Measurements from ENCODE around the gene PARD3B. TPM values are rescaled to one million over a fixed set of nuclear protein-coding genes. Genes with fewer than 3 reads are reported as not detected.
A peak's percentile ranks its signal among the peaks of the same experiment; 100 is the strongest.

PARD3B gene
- total and polyA plus RNA-seq, 2 donors (not counting 1 experiment from before 2014, with no cell fraction given), result 7.4 to 20.6 TPM

DNA sequence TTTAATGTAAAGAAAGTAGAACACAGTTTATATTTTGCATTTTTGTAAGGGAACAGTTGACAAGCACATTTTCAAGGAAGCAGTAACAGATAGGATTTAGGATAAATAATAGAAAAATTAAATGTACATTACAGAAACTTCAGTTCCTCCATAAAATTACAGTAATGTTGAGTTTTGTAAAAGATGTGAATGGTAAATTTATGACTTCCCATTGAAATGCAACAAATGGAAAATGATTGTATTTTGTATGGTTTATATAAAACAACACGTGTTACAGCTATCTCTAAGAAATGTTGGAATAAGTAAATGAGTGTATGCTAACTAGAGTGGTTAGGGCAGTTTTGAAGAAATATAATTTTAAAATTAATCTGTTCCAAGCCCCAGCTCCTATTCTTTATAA lies 227.3 kb downstream of the PARD3B start:
- Histone ChIP-seq H3K27ac (ENCODE audit: insufficient read depth, low read length) (no peak overlapping the region), H2AFZ (ENCODE audit: low read length) (no peak overlapping the region), H3K4me2 (ENCODE audit: extremely low read depth, insufficient read depth, low read length) (no peak overlapping the region), H3K4me3 (replicated peaks in 1 of 4; ENCODE audit: control extremely low read depth in 1 of 4, insufficient read depth in 1 of 4, low read depth in 3 of 4, low read length in 4 of 4) (no peak overlapping the region), H3K27me3 (ENCODE audit: control insufficient read depth, insufficient read depth, low read length) (no peaks in the 10 kb centered on the region), H3K9me3 (ENCODE audit: control insufficient read depth, insufficient read depth, low read depth, low read length) (no peaks in the 10 kb centered on the region), H4K20me1 (ENCODE audit: control insufficient read depth, extremely low read depth, insufficient read depth, low read length) (no peaks in the 10 kb centered on the region), H3K79me2 (ENCODE audit: control insufficient read depth, insufficient read depth, low read length) (no peaks in the 10 kb centered on the region), H3K36me3 (ENCODE audit: control insufficient read depth, insufficient read depth, low read length) (no peaks in the 10 kb centered on the region), H3K4me1 (ENCODE audit: control insufficient read depth, extremely low read depth, insufficient read depth, low read length) (no peaks in the 10 kb centered on the region), H3K9ac (ENCODE audit: insufficient read depth, low read length) (no peak overlapping the region)
- no peak for TF ChIP-seq EZH2 (IDR thresholded peaks at IDR 0.05; ENCODE audit: low read length, missing control alignments)
- no peak for DNase-seq (ENCODE audit: low read depth in 2 of 2)

DNA sequence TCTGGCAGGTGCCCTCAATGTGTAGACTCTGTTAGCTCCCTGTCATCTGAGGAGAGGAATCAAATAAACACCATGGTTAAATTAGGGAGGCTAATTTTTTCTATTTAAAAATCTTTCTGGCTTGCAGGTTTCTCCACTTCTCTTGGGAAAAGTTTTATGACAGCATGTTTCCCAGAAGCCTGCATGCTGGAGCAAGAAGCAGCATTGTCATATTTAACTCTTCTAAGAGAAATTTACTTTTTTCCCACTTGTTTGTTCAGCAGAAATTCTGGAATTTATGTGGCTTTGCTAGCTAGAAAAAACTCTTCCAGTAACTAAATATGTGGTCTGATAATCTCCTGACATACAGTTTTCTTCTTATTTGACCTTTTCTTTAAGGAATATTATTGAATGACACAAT lies 230.5 kb downstream of the PARD3B start:
- peak in 1 of 2 donors; percentile 27 for DNase-seq (ENCODE audit: low read depth in 2 of 2)
- no peak overlapping the region for H2AFZ ChIP-seq (ENCODE audit: low read length)
- no peak overlapping the region for H3K27ac ChIP-seq (ENCODE audit: insufficient read depth, low read length)
- no peaks in the 10 kb centered on the region for H4K20me1 ChIP-seq (ENCODE audit: control insufficient read depth, extremely low read depth, insufficient read depth, low read length)
- H3K9ac ChIP-seq (ENCODE audit: insufficient read depth, low read length), result no peak overlapping the region
- H3K9me3 ChIP-seq (ENCODE audit: control insufficient read depth, insufficient read depth, low read depth, low read length), result no peaks in the 10 kb centered on the region
- TF ChIP-seq, protein P1, sequence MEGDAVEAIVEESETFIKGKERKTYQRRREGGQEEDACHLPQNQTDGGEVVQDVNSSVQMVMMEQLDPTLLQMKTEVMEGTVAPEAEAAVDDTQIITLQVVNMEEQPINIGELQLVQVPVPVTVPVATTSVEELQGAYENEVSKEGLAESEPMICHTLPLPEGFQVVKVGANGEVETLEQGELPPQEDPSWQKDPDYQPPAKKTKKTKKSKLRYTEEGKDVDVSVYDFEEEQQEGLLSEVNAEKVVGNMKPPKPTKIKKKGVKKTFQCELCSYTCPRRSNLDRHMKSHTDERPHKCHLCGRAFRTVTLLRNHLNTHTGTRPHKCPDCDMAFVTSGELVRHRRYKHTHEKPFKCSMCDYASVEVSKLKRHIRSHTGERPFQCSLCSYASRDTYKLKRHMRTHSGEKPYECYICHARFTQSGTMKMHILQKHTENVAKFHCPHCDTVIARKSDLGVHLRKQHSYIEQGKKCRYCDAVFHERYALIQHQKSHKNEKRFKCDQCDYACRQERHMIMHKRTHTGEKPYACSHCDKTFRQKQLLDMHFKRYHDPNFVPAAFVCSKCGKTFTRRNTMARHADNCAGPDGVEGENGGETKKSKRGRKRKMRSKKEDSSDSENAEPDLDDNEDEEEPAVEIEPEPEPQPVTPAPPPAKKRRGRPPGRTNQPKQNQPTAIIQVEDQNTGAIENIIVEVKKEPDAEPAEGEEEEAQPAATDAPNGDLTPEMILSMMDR (conservative IDR thresholded peaks at IDR 0.05 in 1 of 2, IDR thresholded peaks at IDR 0.05 in 1 of 2; ENCODE audit: low read depth in 1 of 2, low read length in 2 of 2), result no peak
- TF ChIP-seq EZH2 (IDR thresholded peaks at IDR 0.05; ENCODE audit: low read length, missing control alignments), result no peak
- H3K4me2 ChIP-seq (ENCODE audit: extremely low read depth, insufficient read depth, low read length), result no peak overlapping the region
- H3K36me3 ChIP-seq (ENCODE audit: control insufficient read depth, insufficient read depth, low read length), result no peaks in the 10 kb centered on the region
- H3K4me3 ChIP-seq (replicated peaks in 1 of 4; ENCODE audit: control extremely low read depth in 1 of 4, insufficient read depth in 1 of 4, low read depth in 3 of 4, low read length in 4 of 4), result no peak overlapping the region
- no peaks in the 10 kb centered on the region for H3K79me2 ChIP-seq (ENCODE audit: control insufficient read depth, insufficient read depth, low read length)
- H3K4me1 ChIP-seq (ENCODE audit: control insufficient read depth, extremely low read depth, insufficient read depth, low read length), result no peaks in the 10 kb centered on the region
- H3K27me3 ChIP-seq (ENCODE audit: control insufficient read depth, insufficient read depth, low read length), result no peaks in the 10 kb centered on the region

DNA sequence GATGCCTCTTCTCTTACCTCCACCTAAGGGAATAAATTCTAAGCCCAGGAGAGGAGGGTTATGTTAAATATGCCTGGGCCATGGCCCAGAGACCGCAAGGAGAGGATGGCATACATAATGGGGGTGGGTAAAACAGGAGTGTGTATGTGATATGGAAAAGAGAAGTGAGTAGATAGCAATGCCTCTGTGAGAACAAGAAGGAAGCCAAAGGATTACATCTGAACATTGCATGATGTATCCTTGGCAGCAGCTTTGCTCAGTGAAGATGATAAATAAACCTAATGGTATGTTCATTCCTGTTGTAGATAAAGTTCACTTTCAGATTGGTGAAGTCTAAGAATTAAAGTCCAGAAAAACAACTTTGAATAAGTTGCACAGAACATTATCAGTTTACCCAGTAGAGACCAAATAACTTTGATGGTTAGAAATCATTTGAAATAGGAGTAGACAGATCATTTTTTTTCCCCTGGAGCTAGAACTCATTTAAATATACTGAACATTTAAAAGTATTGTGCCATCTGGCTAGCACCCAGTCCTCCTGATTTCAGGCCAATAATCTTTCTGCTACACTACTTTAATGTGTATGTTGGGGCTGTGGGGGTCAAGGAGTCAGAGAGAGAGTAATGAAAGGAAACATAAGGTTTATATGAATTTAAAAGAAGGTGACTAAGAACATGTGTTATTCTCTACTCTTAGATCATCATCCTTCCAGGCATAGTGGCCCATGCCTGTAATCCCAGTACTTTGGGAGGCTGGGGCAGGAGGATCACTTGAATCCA lies 231.7 kb downstream of the PARD3B start:
- peak; percentile 82 to 83 for DNase-seq (ENCODE audit: low read depth in 2 of 2)
- H3K4me2 ChIP-seq (ENCODE audit: extremely low read depth, insufficient read depth, low read length), result no peak overlapping the region
- H3K36me3 ChIP-seq (ENCODE audit: control insufficient read depth, insufficient read depth, low read length), result no peaks in the 10 kb centered on the region
- TF ChIP-seq EZH2 (IDR thresholded peaks at IDR 0.05; ENCODE audit: low read length, missing control alignments), result no peak
- TF ChIP-seq, protein P1 (conservative IDR thresholded peaks at IDR 0.05 in 1 of 2, IDR thresholded peaks at IDR 0.05 in 1 of 2; ENCODE audit: low read depth in 1 of 2, low read length in 2 of 2), result no peak
- no peak overlapping the region for H3K4me3 ChIP-seq (replicated peaks in 1 of 4; ENCODE audit: control extremely low read depth in 1 of 4, insufficient read depth in 1 of 4, low read depth in 3 of 4, low read length in 4 of 4)
- no peak overlapping the region for H3K9ac ChIP-seq (ENCODE audit: insufficient read depth, low read length)
- no peak overlapping the region for H3K27ac ChIP-seq (ENCODE audit: insufficient read depth, low read length)
- H3K4me1 ChIP-seq (ENCODE audit: control insufficient read depth, extremely low read depth, insufficient read depth, low read length), result no peaks in the 10 kb centered on the region
- no peaks in the 10 kb centered on the region for H3K79me2 ChIP-seq (ENCODE audit: control insufficient read depth, insufficient read depth, low read length)
- no peak overlapping the region for H2AFZ ChIP-seq (ENCODE audit: low read length)
- H4K20me1 ChIP-seq (ENCODE audit: control insufficient read depth, extremely low read depth, insufficient read depth, low read length), result no peaks in the 10 kb centered on the region
- H3K9me3 ChIP-seq (ENCODE audit: control insufficient read depth, insufficient read depth, low read depth, low read length), result no peaks in the 10 kb centered on the region
- H3K27me3 ChIP-seq (ENCODE audit: control insufficient read depth, insufficient read depth, low read length), result no peaks in the 10 kb centered on the region

Measured in fibroblast of lung (primary cell).